ENCODE results near the gene MRPL23.
"Not testable (repeated sequence)": the region's sequence is repeated elsewhere in the genome, so short reads cannot be mapped to it uniquely, and the experiment has no call there.

Gene MRPL23

GRCh38 chr11:1934335-1935155 is 12.6 kb upstream of the MRPL23 start:
- DNase-seq: no peak

DNA sequence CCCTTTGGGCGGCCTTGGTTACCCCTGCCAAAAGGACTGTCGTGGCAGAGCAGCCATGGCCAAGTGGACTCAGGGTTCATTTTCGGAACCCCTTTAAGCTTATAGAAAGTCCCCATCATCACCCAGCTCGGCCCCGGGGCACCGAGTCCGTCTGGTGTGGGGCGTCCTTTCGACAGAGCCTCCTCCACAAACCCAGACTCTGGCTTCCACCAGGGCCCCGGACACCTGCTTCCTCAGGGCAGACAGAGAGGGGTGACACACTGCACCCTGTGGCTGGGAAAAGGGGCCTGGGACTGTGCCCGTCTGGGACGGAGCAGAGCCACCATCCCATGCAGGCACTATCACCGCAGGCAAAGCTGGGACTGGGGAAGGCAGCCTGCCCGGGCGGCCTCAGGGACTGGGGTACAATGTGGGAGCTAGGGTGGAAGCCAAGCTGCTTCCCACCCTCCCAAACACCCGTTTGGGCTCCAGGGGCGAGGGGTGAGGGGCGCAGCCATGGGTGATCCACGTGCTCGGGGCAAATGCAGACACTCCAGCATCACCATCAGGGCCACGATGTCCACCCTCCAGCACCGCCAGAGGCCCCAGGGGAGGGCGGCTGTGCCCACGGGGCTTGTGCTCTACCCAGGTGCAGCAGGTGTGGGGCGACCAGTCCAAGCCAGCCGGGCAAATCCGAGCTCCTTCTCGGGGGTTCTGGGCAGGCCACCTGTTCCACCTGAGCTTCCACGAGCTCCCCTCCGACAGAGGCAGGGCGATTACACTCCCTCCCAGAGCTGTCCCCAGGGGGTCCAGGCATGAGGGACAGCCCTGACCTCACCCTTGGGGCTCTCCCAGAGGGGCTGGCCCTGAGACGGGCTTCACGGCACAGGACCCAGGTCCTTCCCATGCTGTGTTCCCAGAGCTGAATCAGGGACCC is 11.7 kb upstream of the MRPL23 start:
- no peak for DNase-seq

GRCh38 chr11:1936072-1936780 is 10.9 kb upstream of the MRPL23 start:
- DNase-seq: no peak

GRCh38 chr11:1936781-1937615 is 10.1 kb upstream of the MRPL23 start:
- no peak for DNase-seq

DNA sequence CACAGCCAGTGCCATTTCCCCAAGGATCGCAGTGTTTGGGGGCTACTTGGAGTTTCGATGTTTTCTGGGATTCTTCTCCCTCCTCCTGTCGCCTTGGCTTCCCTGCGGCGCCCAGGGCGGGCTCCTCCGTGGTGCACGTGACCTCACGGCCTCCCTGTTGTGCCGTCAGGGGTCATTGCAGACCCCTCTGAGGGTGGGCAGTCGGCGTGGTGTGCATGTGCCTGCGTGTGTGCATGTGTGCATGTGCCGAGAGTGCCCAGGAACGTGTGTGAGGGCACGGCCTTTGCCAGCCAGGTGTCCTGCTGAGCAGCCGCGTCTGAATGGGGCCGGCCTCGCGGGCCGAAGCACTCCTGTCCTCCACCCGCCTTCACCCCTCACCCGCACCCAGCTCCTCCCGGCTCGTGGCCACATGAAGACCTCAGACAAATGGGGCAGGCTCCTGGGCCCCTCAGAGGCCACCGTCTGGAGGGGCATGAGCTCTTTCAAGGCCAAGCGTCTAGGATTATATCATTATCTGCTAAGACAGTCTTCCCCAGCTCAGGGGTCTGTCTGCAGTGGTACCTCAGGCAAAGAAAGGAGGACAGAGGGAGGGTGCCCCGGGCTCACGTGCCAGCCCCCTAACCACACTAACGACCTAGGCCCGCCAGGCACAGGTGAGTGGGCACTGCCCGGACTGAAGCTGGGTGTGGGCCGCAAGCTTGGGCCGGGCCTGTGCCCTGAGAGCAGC is 9.4 kb upstream of the MRPL23 start:
- DNase-seq: no peak

DNA sequence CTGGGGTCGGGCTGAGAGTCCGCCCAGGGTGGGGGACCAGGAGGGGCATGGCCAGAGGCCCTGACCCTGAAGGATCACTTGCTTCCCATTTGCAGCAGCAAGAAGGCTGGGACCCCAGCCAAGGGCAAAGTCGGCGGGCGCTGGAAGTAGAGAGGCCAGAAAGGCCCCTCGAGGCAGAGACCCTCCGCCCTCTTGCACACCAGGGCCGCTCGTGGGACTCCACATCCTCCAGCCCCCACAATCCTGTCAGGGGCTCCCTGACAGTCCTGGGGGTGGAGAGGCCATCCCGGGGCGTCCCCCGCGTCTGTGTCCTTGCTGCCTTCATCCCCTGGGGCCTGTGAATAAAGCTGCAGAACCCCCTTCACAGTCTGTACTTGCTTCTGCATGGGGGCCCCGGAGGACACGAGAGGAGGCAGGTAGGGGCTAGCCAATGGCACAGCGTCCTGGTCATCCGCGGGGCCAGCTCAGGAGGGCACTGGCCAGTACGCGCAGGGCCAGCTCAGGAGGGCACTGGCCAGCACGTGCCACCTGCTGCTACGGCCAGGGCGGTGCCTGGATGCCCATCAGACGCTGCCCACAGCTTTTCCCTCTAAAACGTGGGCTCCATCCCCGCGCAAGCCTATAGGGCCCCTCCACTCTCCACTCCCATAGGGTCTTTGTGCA is 8.7 kb upstream of the MRPL23 start:
- DNase-seq: no peak

- DNase-seq: no peak
Observed at GRCh38 chr11:1939006-1939625, 8.0 kb upstream of the MRPL23 start.

DNA sequence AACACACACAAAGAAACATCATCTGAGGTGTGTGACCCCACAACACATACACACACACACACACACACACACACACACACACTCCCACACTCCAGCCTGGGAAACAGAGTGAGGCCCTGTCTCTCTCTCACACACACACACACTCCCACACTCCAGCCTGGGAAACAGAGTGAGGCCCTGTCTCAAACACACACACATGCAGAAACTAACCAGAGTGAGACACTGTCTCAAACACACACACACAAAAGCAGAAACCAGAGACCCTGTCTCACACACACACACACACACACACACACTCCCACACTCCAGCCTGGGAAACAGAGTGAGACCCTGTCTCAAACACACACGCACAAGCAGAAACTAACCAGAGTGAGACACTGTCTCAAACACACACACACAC is 7.3 kb upstream of the MRPL23 start:
- DNase-seq: not testable (repeated sequence)

DNA sequence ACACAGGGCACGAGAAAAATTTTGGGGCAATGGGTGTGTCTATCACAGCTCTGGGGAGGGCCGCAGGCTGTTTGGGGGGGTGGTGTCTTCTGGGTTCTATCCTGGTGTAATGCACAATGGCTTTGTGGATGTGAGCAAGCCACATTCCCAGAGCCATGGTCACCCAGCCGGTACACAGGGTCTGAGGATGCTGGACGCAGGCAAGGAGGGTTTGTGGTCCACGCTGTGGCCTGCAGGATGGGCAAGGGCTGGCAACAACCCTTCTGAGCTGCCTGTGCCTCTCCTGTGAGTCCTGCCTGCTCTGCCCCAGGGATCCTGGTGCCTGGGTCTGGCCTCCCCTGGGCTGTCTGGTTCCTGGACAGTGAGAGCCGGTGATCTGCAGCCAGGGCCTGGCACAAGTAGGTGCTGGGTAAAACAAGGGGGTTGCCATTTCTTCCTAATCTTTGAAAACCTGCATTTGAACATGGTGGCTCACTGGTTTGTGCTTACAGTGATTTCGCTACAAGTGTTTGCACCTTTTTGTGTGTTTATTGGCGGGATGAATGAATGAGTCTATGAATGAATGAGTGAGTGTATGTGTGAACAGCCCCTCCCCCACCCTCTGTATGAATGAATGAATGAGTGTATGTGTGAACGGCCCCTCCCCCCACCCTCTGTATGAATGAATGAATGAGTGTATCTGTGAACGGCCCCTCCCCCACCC is 4.4 kb upstream of the MRPL23 start:
- no peak for DNase-seq

GRCh38 chr11:1943576-1943975 is 3.6 kb upstream of the MRPL23 start:
- no peak for DNase-seq

DNA sequence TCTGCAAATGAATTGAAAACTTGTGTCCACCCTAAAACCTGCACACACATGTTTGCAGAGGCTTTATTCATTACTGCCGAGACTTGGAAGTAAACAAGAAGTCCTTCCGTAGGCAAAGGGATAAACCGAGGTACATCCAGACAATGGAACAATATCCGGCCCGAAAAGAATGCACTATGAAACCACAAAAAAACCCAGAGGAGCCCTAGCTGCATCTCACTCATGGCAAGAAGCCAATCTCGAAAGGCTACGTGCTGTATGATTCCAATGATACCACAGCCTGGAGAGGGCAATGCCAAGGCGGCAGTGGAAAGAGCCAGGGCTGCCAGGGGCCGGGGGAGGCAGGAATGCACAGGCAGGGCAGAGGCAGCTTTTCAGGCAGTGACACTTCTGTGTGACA is 3.2 kb upstream of the MRPL23 start:
- DNase-seq: no peak

GRCh38 chr11:1947592-1948237 is 583 bp downstream of the MRPL23 start:
- no peak for DNase-seq

DNA sequence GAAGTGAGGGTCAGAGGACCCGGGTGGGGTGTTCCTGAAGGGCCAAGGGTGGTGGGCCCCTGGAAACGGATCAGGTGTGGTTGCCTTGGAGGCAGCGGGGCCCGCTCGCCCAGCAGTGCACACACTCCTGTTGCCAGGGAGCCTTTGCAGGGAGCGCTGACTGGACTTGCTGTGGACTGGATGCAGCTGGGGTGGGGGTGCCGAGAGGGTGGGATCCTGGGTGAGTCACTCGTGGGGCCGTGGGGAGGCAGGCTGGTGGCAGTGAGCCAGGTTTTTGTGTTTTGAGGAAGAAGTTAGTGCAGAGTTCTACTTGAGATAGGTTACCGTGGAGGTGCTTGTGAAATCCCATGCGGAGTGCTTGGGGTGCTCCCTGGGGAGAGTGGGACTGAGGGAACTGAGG is 1.3 kb downstream of the MRPL23 start:
- DNase-seq: no peak

- DNase-seq: no peak
Observed at GRCh38 chr11:1949302-1949701, 2.2 kb downstream of the MRPL23 start.

DNA sequence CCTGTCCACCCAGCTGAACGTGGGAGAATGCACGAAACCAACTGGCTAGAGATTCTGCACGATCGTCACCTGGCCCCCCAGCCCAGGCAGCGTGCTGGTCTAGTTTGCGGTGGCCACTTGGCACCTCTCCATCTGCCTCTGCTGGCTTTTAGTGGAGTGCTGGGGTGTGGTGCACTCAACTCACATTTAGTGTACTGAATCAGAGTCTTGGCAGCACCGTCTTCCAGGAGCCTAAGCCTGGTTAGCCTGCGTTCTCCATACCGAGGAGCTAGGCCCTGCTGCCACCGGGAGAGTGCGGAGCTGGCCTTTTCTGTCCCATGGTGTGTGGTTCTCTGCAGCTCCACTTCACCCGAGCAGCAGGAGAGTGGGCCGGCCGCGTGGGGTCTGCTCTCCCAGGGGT is 2.8 kb downstream of the MRPL23 start:
- DNase-seq: no peak

DNA sequence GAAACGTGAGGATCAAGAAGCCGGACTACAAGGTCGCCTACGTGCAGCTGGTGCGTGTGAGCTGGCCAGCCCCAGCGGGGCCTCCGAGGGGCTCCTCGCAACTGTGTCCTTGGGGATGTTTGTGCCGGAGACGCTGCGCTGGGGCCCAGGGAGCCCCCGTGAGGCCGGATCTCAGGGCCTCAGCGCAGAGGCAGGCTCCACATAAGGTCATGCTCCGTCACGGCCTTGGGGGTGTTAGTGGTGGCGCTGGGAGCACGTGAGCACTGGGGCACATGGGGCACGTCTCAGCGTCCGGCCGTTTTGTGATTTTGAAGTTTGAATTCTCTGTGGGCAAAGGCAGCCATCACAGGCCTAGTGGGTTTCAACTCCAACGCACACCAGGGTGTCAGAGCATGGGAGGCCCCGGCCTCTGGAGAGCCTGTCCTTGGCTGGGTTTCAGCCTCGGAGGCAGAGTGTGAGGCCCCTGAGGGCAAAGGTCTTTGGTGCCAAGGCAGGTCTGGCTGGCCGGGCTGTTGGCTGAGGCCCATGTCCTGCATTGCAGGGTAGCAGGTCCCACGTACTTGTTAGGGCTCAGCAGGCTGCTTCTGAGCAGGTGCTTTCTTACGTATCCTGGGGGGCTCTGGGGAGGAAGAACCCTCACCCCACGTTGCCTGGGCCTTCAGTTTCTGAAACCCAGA is 5.8 kb downstream of the MRPL23 start:
- DNase-seq: no peak

DNA sequence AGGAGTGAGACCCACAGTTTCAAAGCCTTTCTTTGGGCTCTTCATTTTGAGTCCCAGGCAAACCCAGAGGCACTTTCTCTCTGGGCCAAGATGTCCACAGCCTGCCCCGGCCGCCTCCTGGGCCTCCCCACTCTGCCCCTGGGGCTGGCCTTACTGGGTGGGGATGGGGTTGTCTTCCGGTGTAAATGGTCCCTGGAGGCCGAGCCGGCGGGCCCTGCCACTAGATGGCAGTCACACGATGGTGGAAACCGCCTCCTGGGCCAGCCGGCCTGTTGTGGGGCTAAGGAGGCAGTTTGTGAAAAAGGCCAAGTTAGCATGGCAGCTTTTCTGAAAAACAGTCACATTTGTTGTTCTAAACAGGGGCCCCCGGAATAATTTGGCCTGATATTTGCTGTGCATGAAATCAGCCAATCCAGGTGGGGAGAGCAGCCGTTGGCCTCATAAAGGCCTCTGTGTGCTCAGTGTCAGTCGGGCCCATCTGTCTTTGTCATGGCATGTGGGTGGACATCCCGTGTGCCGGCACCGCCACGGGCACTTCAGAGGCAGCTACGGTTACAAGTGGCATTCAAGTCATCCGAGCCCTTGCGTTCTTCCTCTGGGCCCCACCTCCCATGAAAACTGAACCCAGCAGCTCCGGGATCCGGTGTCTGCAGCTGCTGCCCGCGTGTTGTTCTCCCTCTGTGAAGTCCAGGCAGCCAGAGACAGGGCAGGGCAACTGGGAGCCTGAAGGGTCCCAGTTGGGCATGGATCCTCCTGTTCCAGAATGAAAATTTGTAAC is 6.5 kb downstream of the MRPL23 start:
- DNase-seq: no peak

DNA sequence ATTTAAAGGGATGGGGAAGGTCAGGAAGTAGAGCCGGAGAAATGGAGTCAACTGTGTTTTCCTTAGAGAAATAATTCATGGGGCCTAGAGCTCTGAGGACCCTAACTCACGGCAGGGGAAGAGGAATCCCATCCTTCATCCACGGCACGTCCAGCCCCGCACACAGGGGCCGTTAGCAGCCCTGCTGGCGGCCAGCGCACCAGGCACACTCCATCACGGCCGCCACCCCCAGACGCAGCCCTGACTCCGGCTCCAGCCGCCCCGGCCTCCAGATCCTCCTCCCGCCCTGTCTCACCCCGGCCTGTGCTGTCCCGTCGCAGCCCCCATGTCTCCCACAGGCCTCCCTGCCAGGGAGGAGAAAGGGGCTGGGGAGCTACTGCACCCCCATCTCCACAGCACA is 11.2 kb downstream of the MRPL23 start:
- DNase-seq: no peak

Data from NCI-H510A (cell line).